Naive B cell (primary cell): ENCODE data around the gene TMEM198. TPM values are rescaled to one million over a fixed set of nuclear protein-coding genes. Genes with fewer than 3 reads are reported as not detected.

ENCODE experiments used
- ATAC-seq, 2 donors: fragments of 150-1000 bp; cut with Tn5 transposase; 2 replicates each; pipeline ENCODE4 v1.10.0; 2021; ENCODE audit warnings: low read depth in 2 of 2, mild to moderate bottlenecking in 2 of 2, moderate library complexity in 2 of 2
- DNase-seq: peaks from one replicate; pipeline ENCODE4 v3.0.0; 2022
- H3K27ac Mint-ChIP-seq, 6 donors: one replicate each; pipeline ENCODE4 v1.8.0; 2020 to 2022; ENCODE audit warnings: mild to moderate bottlenecking in 6 of 6, mixed read lengths in 6 of 6, moderate library complexity in 5 of 6, inconsistent platforms in 2 of 6
- H3K27me3 Mint-ChIP-seq, 3 donors: one replicate each; pipeline ENCODE4 v1.8.0; 2021 to 2022; ENCODE audit warnings: mixed read lengths in 3 of 3, mild to moderate bottlenecking in 1 of 3
- H3K36me3 Mint-ChIP-seq, 2 donors: one replicate each; pipeline ENCODE4 v1.8.0; 2020 to 2022; ENCODE audit warnings: mixed read lengths in 2 of 2, inconsistent platforms in 1 of 2, mild to moderate bottlenecking in 1 of 2
- H3K4me1 Mint-ChIP-seq, 3 donors: one replicate each; pipeline ENCODE4 v1.8.0; 2020 to 2022; ENCODE audit warnings: mixed read lengths in 3 of 3, inconsistent platforms in 1 of 3, mild to moderate bottlenecking in 1 of 3, moderate library complexity in 1 of 3
- H3K4me3 Mint-ChIP-seq, 8 donors: one replicate each; pipeline ENCODE4 v1.8.0; 2020 to 2022; ENCODE audit warnings: mild to moderate bottlenecking in 8 of 8, mixed read lengths in 8 of 8, moderate library complexity in 8 of 8, inconsistent platforms in 2 of 8
- H3K9me3 Mint-ChIP-seq, 7 donors: one replicate each; pipeline ENCODE4 v1.8.0; 2020 to 2022; ENCODE audit warnings: mixed read lengths in 7 of 7, mild to moderate bottlenecking in 5 of 7, inconsistent platforms in 2 of 7, moderate library complexity in 1 of 7
- polyA plus RNA-seq, 6 donors: library from polyadenylated mRNA; unstranded; fragments of 300-500 nt; fragmentation: Illumina TruSeq; gene quantifications; one replicate each; pipeline ENCODE4 v1.2.3, GENCODE V29; 2021; ENCODE audit warnings: low read depth in 6 of 6

The TMEM198 gene
- polyA plus RNA-seq, 6 donors from 2014 or later = 1.2 TPM; not detected in 5

DNA sequence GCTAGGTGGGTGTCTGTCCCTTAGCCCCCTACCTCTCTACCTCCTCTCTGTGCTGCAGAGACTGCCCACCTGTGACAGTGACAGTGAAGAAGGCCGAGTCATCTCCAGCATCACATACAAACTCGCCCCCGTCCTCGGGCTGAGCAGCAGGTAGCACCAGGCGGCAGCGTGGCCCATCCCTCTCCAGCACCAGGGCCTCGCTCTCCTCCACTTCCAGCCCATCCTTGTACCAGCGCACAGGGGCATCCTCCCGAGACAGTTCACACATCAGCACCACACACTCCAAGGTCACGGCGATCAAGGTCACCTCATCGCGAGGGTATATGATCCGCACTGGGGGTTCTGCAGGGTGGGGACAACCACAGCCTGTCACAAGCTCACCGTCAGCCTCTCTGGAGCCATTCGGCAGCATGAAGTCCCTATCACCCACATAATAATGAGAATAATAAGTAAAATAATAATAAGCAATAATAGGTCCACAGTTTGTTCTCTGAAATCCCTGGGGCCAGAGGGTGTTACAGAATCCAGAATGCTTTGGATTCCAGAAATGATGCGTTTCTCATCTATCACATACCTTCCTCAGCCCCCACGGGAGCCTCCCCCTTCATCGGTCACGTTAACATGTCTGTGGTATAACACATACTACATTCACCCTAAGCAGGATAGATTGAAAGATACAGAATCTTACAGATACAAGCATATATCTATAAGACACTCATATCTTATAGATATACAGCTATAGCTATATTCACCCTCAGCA is 15.5 kb downstream of the TMEM198 start:
- H3K36me3 Mint-ChIP-seq = no peaks in the 10 kb centered on the region
- ATAC-seq = no peak
- no peak for DNase-seq
- H3K27ac Mint-ChIP-seq = no peak overlapping the region
- H3K4me3 Mint-ChIP-seq = no peak overlapping the region
- H3K27me3 Mint-ChIP-seq = peaks cover 16 to 77% (median 67%) of the 10 kb centered on the region in 3 donors
- H3K9me3 Mint-ChIP-seq = no peaks in the 10 kb centered on the region
- no peaks in the 10 kb centered on the region for H3K4me1 Mint-ChIP-seq

DNA sequence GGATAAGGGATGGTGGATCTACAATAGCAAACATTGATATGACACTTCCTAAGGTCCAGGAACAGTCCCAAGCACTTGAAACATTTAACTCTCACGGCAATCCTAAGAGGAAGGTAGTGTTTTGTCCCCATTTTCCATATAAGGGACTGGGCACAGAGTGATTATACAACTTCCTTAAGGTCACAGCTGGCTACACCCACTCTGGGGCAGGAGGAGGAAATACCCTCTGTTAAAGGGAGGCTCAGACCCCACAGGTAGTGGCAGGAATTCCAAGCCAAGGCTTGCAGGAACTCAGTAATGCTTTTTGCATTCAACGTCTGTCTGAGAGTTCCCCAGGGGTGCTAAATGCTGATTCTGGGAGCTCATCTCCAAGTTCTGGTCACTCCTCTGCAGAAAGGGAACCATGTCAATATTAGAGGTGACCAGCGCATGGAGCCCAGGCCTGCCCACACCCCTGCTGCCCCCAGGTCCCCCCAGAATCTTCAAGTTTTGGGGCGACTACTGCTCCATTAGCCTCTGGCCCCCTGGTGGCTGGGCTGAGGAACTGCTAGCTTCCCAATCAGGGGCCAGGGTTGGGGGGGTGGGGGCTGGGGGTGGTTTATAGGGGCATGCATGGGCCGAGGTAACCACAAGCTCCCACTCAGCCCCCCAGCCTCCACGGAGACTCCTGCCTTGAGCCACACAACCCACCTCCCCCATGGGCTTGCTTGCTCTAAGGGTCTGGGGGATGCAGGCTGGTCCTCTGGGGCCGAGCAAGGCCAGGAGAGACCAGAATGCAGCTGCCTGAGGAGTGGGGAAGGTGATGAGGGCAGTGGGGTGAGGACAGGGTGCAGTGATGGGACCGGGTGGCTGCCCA is 16.4 kb downstream of the TMEM198 start:
- no peak overlapping the region for H3K27ac Mint-ChIP-seq
- no peak overlapping the region for H3K4me3 Mint-ChIP-seq
- no peaks in the 10 kb centered on the region for H3K36me3 Mint-ChIP-seq
- H3K27me3 Mint-ChIP-seq = peaks cover 18 to 73% (median 62%) of the 10 kb centered on the region in 3 donors
- ATAC-seq = peak; percentile 35 to 55
- DNase-seq = no peak
- H3K4me1 Mint-ChIP-seq = no peaks in the 10 kb centered on the region
- H3K9me3 Mint-ChIP-seq = no peaks in the 10 kb centered on the region

DNA sequence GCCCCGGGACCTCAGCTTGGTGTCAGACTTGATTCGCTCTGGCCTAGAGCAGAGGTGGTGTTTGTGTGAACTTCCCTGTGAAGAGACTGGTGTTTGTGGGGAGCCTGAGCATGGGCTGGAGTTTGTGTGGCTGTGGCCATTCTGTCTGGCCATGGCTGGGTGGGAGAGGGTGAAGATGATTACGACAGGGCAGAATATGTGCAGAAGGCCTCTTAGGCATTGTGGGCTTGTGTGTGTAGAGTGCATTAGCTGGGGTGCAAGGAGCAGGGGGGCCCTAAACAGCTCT is 17.0 kb downstream of the TMEM198 start:
- DNase-seq (no peak), ATAC-seq (no peak)
- Mint-ChIP-seq H3K9me3 (no peaks in the 10 kb centered on the region), H3K4me1 (no peaks in the 10 kb centered on the region), H3K4me3 (no peak overlapping the region), H3K27me3 (peaks cover 18 to 68% (median 58%) of the 10 kb centered on the region in 3 donors), H3K36me3 (no peaks in the 10 kb centered on the region), H3K27ac (no peak overlapping the region)

DNA sequence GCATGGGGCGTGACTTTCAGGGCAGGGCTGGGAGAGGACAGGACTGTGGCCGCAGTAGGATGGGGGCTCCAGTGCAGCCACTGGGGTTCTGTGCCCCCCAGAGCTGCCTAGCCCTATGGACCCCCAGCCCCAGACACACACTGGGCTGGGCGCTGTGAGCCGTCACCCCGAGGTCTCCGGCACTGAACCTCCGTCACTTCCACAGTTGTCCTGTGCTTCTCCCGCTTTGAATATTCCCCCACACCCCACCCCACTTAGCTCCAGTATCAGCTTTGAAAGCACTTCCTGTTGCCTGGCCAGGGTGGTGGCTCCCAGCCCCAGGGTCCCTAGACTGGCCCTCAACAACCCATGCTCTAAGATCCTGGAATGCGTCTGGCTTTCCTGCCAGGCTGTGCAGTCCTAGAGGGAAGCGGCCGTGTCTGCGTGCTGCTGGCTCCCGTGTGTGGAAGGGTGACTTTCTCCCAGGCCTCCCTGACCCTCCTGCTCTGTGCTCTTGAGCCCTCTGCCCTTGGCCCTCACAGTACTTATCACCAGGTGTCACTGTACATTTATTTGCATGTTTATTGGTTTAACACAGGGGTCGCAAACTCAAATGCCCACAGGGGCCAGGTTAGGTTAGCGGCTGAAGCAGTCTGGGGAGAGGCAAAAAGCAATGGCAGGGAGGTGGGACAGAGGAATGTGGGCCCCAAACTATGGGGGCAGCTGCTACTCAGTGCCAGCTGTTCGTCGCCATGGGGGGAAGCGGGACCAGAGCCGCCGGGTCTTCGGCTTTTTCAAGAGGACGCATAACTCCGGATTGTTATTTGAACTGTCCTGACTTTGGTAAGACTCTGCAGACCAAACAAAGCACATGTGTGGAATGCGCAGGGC is 17.6 kb downstream of the TMEM198 start:
- ATAC-seq (no peak), DNase-seq (no peak)
- H3K36me3 Mint-ChIP-seq = no peaks in the 10 kb centered on the region
- no peak overlapping the region for H3K4me3 Mint-ChIP-seq
- no peak overlapping the region for H3K27ac Mint-ChIP-seq
- H3K27me3 Mint-ChIP-seq = peaks cover 18 to 73% (median 58%) of the 10 kb centered on the region in 3 donors
- no peaks in the 10 kb centered on the region for H3K4me1 Mint-ChIP-seq
- H3K9me3 Mint-ChIP-seq = no peaks in the 10 kb centered on the region

DNA sequence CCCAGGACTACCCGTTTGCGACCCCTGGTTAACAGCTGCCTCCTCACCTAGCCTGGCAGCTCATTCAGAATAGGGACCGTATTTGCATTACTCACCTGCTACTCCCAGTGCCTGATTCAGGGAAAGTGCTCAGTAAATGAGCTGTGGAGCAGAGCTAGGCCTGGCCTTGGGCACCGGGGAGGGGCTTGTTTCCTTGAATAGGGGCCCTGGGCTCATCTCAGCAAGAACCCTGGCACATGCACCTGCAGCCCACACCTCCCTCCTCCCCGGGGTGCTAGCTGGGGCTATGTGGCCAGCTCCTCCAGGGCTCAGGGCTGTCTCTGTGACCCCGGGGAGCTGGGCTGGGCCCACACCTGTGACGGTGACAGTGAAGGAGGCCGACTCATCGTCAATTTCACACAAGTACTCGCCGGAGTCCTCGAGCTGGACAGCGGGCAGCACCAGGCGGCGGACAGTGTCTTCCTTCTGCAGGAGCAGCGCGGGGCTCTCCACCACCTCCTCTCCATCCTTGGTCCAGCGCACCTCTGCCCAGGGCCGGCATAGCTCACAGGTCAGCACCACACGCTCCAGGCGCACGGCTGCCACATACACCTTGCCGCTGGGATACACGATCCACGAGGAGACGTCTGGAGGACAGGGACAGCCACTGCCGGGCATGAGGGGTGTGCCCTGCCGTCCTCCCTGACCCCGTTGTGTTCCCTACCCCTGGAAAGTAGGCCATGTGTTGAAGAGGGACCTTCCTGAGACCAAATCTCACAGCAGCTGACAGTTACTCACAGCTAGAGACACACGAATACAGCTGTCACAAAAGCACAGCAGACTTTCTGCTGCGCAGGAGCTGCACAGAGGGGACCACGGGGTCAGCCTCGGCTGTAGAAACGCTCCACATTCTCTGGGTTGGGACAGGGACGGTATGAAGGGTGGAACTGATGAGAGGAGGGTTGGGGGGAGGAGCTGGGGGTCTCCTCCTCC is 18.5 kb downstream of the TMEM198 start:
- ATAC-seq (no peak), DNase-seq (no peak)
- H3K36me3 Mint-ChIP-seq = no peaks in the 10 kb centered on the region
- H3K27ac Mint-ChIP-seq = peak overlapping the region in 1 of 6 donors; percentile 63
- peak overlapping the region in 1 of 8 donors; percentile 74 for H3K4me3 Mint-ChIP-seq
- H3K27me3 Mint-ChIP-seq = peaks cover 18 to 75% (median 57%) of the 10 kb centered on the region in 3 donors
- H3K4me1 Mint-ChIP-seq = no peaks in the 10 kb centered on the region
- peaks cover 0 to 2% (median 0%) of the 10 kb centered on the region in 7 donors for H3K9me3 Mint-ChIP-seq

DNA sequence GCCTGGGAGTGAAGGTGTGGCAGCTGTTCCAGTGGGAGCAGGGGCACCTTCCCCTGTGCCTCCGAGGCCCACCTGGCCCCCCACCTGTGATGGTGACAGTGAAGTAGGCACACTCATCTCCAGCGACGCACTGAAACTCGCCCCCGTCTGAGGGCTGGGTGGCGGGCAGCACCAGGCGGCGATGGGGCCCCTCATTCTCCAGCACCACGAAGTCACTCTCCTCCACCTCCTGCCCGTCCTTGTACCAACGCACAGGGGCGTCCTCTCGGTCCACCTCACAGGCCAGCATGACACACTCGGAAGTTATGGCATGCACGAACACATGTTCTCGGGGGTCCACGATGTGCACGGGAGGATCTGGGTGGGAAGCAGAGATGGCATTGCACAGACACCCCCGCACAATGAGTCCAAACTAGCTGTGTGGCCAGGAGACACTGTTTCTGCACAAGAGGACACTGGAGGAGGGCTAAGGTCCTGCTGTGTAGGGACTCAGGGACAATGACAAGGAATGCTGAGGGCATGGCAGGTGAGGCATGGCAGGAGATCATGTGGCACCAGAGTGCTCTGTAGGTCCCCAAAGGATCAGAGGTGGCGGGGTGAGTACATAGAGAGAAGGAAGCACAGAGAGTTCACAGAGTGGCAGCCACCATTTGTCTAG is 19.6 kb downstream of the TMEM198 start:
- no peaks in the 10 kb centered on the region for H3K4me1 Mint-ChIP-seq
- H3K27me3 Mint-ChIP-seq = peaks cover 18 to 84% (median 60%) of the 10 kb centered on the region in 3 donors
- no peaks in the 10 kb centered on the region for H3K36me3 Mint-ChIP-seq
- DNase-seq (no peak), ATAC-seq (no peak)
- no peak overlapping the region for H3K4me3 Mint-ChIP-seq
- peaks cover 0 to 2% (median 0%) of the 10 kb centered on the region in 7 donors for H3K9me3 Mint-ChIP-seq
- no peak overlapping the region for H3K27ac Mint-ChIP-seq

DNA sequence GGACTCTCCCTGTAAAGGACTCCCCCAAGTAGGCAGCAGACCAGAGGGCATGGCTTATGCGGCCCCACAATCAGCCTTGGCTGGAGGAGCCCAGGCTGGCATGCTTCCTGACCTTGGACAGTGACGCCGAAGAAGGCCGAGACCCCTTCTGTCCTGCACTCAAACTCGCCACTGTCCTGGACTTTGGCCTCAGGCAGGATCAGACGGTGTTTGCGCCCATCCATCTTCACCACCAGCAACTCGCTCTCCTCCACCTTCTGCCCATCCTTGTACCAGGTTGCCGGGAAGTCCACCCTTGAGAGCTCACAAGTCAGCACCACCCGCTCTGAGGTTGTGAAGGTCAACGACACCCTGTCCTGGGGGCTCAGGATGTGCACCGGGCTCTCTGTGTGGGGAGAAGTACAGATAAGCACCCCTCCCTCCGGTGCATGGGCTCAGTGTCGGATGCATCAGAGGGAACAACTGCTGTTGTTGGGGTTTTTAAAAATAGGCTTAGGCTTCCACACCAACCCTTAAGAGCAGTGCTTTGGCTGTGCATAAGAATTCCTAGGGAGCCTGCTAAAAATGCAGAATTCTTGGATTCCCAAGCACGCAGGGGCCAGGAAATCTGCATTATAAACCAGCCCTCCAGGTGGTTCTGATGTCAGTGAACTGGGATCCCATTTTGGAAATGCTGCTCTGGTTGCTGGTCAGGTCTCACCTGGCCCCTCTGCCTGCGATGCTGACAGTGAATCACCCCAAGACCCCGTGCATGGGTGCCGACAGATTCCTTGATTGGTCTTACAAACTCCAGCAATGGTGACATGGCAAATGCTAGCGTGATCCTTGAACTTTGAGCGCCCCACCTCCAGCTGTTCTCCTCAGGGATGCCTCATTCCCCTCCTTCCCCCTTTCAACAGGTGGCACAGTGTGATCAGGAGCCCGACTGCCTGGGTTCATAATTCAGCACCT is 21.6 kb downstream of the TMEM198 start:
- Mint-ChIP-seq H3K4me3 (no peak overlapping the region), H3K9me3 (peaks cover 0 to 2% (median 0%) of the 10 kb centered on the region in 7 donors), H3K27ac (peak overlapping the region in 1 of 6 donors; percentile 31), H3K4me1 (peaks cover 0 to 4% (median 0%) of the 10 kb centered on the region in 3 donors), H3K36me3 (no peaks in the 10 kb centered on the region), H3K27me3 (peaks cover 21 to 82% (median 66%) of the 10 kb centered on the region in 3 donors)
- ATAC-seq (no peak), DNase-seq (no peak)

DNA sequence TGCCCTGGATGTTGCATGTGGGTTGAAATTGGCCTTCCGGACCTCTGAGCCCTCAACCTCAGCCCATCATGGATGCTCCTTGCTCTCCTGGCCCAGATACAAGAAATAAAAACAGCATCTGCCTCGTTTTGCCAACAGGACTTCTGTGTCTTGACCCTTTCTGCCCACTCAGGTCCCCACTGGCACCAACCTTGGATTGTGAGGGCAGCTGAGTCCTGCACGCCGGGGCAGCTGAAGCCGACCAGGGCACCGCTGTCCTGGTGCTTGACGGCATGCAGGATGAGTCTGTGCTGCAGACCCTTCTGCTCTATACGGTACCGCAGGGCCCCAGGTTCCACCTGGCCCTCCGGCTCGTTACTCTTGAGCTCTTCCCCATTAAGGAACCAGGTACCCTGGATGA is 22.8 kb downstream of the TMEM198 start:
- Mint-ChIP-seq H3K9me3 (peaks cover 0 to 2% (median 0%) of the 10 kb centered on the region in 7 donors), H3K4me3 (peak overlapping the region in 1 of 8 donors; percentile 80), H3K27me3 (peaks cover 21 to 73% (median 63%) of the 10 kb centered on the region in 3 donors), H3K4me1 (peaks cover under 1 to 4% (median 2%) of the 10 kb centered on the region in 3 donors), H3K27ac (peak overlapping the region in 1 of 6 donors; percentile 89), H3K36me3 (no peaks in the 10 kb centered on the region)
- no peak for DNase-seq
- no peak for ATAC-seq

DNA sequence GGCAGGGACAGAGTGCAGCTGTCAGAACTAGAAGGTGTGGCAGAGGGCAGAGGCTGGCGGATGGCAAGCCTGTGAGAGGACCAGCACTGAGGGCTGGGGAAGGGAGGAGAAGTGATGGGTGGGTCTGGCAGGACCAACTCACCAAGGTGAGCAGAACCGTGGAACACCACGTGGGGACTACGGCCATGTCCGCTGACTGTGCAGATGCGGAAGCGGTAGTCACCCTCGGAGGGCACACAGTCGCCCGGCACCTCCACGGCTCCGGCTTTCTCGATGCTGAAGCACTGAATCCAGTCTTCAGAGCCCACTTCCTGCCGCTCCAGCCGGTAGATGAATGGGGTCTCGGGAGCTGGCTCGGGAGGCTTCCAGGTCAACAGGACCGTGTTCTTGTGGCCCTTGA is 23.3 kb downstream of the TMEM198 start:
- H3K4me1 Mint-ChIP-seq = peaks cover 5 to 7% (median 7%) of the 10 kb centered on the region in 3 donors
- H3K4me3 Mint-ChIP-seq = peak overlapping the region in 1 of 8 donors; percentile 80
- no peak for DNase-seq
- no peaks in the 10 kb centered on the region for H3K36me3 Mint-ChIP-seq
- no peak for ATAC-seq
- H3K9me3 Mint-ChIP-seq = peaks cover 0 to 2% (median 0%) of the 10 kb centered on the region in 7 donors
- H3K27me3 Mint-ChIP-seq = peaks cover 26 to 73% (median 68%) of the 10 kb centered on the region in 3 donors
- peak overlapping the region in 1 of 6 donors; percentile 89 for H3K27ac Mint-ChIP-seq

DNA sequence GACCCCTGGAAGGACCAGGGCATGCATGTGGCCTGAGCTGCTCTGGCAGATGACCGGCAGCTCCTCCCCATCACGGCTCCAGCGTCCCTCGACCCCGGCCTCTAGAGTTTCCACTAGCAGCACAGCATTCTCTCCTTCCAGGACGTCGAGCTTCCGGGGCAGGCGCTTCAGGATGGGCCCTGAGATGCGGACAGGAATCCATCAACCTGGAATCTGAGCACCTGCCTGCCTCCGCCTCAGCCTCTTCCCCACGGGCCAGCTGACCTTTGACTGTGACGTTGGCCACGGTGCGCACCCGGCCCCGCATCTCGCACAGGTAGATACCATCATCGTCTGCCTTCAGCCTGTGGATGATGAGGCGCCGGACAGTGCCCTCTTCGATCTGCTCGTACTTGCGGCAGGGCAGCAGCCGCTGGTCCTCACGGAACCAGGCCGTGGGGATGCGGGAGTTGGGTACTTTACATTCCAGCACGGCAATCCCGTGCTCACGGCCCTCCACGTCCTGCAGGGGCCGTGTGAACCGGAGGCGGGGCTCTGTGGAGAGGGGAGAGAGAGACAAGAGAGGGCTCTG is 24.0 kb downstream of the TMEM198 start:
- DNase-seq (no peak), ATAC-seq (no peak)
- Mint-ChIP-seq H3K27ac (no peak overlapping the region), H3K9me3 (peaks cover 0 to 2% (median 0%) of the 10 kb centered on the region in 7 donors), H3K4me1 (peaks cover 5 to 7% (median 7%) of the 10 kb centered on the region in 3 donors), H3K4me3 (no peak overlapping the region), H3K27me3 (peaks cover 29 to 74% (median 73%) of the 10 kb centered on the region in 3 donors), H3K36me3 (no peaks in the 10 kb centered on the region)

DNA sequence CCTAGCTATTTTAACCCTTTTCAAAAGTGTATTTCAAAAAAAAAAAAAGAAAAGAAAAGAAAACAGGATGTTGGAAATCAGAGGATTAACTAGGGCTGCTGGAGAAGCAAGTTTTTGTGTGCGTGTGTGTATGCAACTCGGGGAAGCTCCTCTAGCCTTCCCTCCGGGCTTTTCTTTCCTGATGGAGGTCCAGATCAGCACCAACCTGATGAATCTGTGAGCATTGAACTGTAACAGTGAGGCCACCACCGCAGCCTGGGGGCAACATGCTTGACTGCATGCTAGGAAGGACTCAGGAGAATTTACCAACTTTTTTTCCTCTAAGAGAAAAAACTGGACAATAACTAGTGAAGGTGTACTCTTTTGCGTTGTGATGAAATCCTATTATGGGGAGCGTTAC is 25.2 kb downstream of the TMEM198 start:
- Mint-ChIP-seq H3K27ac (no peak overlapping the region), H3K4me1 (peaks cover 5 to 7% (median 7%) of the 10 kb centered on the region in 3 donors), H3K4me3 (peak overlapping the region in 2 of 8 donors; percentile 30 to 66), H3K36me3 (no peaks in the 10 kb centered on the region), H3K27me3 (peaks cover 32 to 72% (median 70%) of the 10 kb centered on the region in 3 donors), H3K9me3 (peaks cover 0 to 2% (median 0%) of the 10 kb centered on the region in 7 donors)
- DNase-seq (no peak), ATAC-seq (no peak)
